IMR-90 (cell line): ENCODE data around the gene LCAT.

Experiments used
- BHLHE40 ChIP-seq: fragments of 150-350 bp; IDR thresholded peaks from 2 replicates; pipeline ENCODE4 v1.6.1; 2016; ENCODE audit warnings: mild to moderate bottlenecking, low read depth, low read length
- CEBPB ChIP-seq: IDR thresholded peaks from 2 replicates; pipeline ENCODE4 v1.6.1; 2012; ENCODE audit warnings: low read depth, low read length, improper control_type of control experiment
- CTCF ChIP-seq: conservative IDR thresholded peaks from 2 replicates; pipeline ENCODE4 v1.5.1; 2012; ENCODE audit warnings: mild to moderate bottlenecking, low read depth, low read length, improper control_type of control experiment
- MAZ ChIP-seq: IDR thresholded peaks from 2 replicates; pipeline ENCODE4 v1.6.1; 2012; ENCODE audit warnings: low read depth, mild to moderate bottlenecking, low read length, improper control_type of control experiment, moderate library complexity, borderline replicate concordance
- MXI1 ChIP-seq: IDR thresholded peaks from 2 replicates; pipeline ENCODE4 v1.6.1; 2012; ENCODE audit warnings: low read depth, mild to moderate bottlenecking, low read length, moderate library complexity, borderline replicate concordance
- POLR2A ChIP-seq: IDR thresholded peaks from 2 replicates; pipeline ENCODE4 v1.6.1; 2012; ENCODE audit warnings: mild to moderate bottlenecking, low read depth, low read length
- RAD21 ChIP-seq: IDR thresholded peaks from 2 replicates; pipeline ENCODE4 v1.6.1; 2012; ENCODE audit warnings: low read length, improper control_type of control experiment
- RCOR1 ChIP-seq: IDR thresholded peaks from 2 replicates; pipeline ENCODE4 v1.6.1; 2012; ENCODE audit warnings: mild to moderate bottlenecking, low read length, improper control_type of control experiment; ENCODE audit not compliant: insufficient replicate concordance
- RFX5 ChIP-seq: IDR thresholded peaks from 2 replicates; pipeline ENCODE4 v1.8.0; 2012; ENCODE audit warnings: low read depth, mild to moderate bottlenecking, low read length, moderate library complexity
- SMC3 ChIP-seq: fragments of 150-350 bp; IDR thresholded peaks from 2 replicates; pipeline ENCODE4 v1.6.1; 2016; ENCODE audit warnings: low read depth, mild to moderate bottlenecking, antibody characterized with exemption, low read length, moderate library complexity
- USF2 ChIP-seq: fragments of 150-350 bp; IDR thresholded peaks from 2 replicates; pipeline ENCODE4 v1.6.1; 2017; ENCODE audit warnings: mild to moderate bottlenecking, antibody characterized with exemption, low read length, low read depth

GRCh38 chr16:67924140-67924906 is 19.6 kb downstream of the LCAT start:
- TF ChIP-seq RAD21 (no peak), CTCF (no peak), BHLHE40 (no peak), MAZ (no peak), RCOR1 (no peak), RFX5 (no peak), CEBPB (no peak), MXI1 (no peak), USF2 (no peak), POLR2A (no peak), SMC3 (no peak)
